Measurements from ENCODE around the gene IGSF23.
A peak's percentile ranks its signal among the peaks of the same experiment; 100 is the strongest.
"Not testable (repeated sequence)": the region's sequence is repeated elsewhere in the genome, so short reads cannot be mapped to it uniquely, and the experiment has no call there.

Gene IGSF23

GRCh38 chr19:44626048-44626624, 12.8 kb downstream of the IGSF23 start:
- no peak overlapping the region for H3K27ac Mint-ChIP-seq
- H3K36me3 Mint-ChIP-seq (ENCODE audit: low read depth): no peaks in the 10 kb centered on the region
- no peak for DNase-seq
- peaks cover 14% of the 10 kb centered on the region for H3K27me3 Mint-ChIP-seq (ENCODE audit: low read depth, poor library complexity)
- peaks cover 7% of the 10 kb centered on the region for H3K9me3 Mint-ChIP-seq
- no peak overlapping the region for H3K4me3 Mint-ChIP-seq
- peaks cover 12% of the 10 kb centered on the region for H3K4me1 Mint-ChIP-seq
- TF ChIP-seq CTCF (IDR thresholded peaks at IDR 0.05): no peak

DNA sequence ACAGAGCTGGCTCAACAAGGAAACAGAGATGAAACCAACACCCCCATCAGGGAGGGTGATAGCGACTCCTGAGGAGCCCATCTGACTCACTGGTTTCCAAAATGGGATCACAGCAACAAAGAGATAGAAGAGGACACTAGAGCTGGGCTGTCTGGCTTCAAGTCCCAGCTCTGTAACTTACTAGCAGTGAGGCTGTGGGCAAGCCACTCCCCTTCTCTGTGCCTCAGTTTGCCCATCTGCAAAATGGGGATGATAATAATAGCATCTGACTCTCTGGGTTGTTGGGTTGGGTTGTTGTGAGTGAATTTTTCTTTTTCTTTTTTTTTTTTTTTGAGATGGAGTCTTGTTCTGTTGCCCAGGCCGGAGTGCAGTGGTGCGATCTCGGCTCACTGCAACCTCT, 14.3 kb downstream of the IGSF23 start:
- DNase-seq: no peak
- Mint-ChIP-seq H3K27me3 (ENCODE audit: low read depth, poor library complexity) (peaks cover 14% of the 10 kb centered on the region), H3K9me3 (peaks cover 7% of the 10 kb centered on the region), H3K4me3 (no peak overlapping the region), H3K27ac (no peak overlapping the region), H3K4me1 (peaks cover 11% of the 10 kb centered on the region), H3K36me3 (ENCODE audit: low read depth) (no peaks in the 10 kb centered on the region)
- no peak for TF ChIP-seq CTCF (IDR thresholded peaks at IDR 0.05)

- Mint-ChIP-seq H3K9me3 (peaks cover 7% of the 10 kb centered on the region), H3K27ac (peak overlapping the region; percentile 82), H3K36me3 (ENCODE audit: low read depth) (no peaks in the 10 kb centered on the region), H3K4me3 (no peak overlapping the region), H3K4me1 (peaks cover 5% of the 10 kb centered on the region), H3K27me3 (ENCODE audit: low read depth, poor library complexity) (peaks cover 14% of the 10 kb centered on the region)
- TF ChIP-seq CTCF (IDR thresholded peaks at IDR 0.05): no peak
- DNase-seq: no peak
Observed at GRCh38 chr19:44628793-44629192, 15.4 kb downstream of the IGSF23 start.

GRCh38 chr19:44631611-44632010, 18.2 kb downstream of the IGSF23 start:
- H3K27me3 Mint-ChIP-seq (ENCODE audit: low read depth, poor library complexity): peaks cover 14% of the 10 kb centered on the region
- H3K4me3 Mint-ChIP-seq; H3K27ac Mint-ChIP-seq; DNase-seq; H3K36me3 Mint-ChIP-seq (ENCODE audit: low read depth); H3K9me3 Mint-ChIP-seq: not testable (repeated sequence)
- peaks cover 15% of the 10 kb centered on the region for H3K4me1 Mint-ChIP-seq

GRCh38 chr19:44634058-44634457, 20.7 kb downstream of the IGSF23 start:
- H3K4me3 Mint-ChIP-seq; H3K9me3 Mint-ChIP-seq; H3K27ac Mint-ChIP-seq; DNase-seq; H3K36me3 Mint-ChIP-seq (ENCODE audit: low read depth): not testable (repeated sequence)
- Mint-ChIP-seq H3K4me1 (peaks cover 26% of the 10 kb centered on the region), H3K27me3 (ENCODE audit: low read depth, poor library complexity) (peaks cover 13% of the 10 kb centered on the region)

- H3K36me3 Mint-ChIP-seq (ENCODE audit: low read depth): no peaks in the 10 kb centered on the region
- peaks cover 33% of the 10 kb centered on the region for H3K4me1 Mint-ChIP-seq
- no peak for TF ChIP-seq CTCF (IDR thresholded peaks at IDR 0.05)
- H3K4me3 Mint-ChIP-seq: no peak overlapping the region
- no peak for DNase-seq
- H3K27ac Mint-ChIP-seq: no peak overlapping the region
- H3K9me3 Mint-ChIP-seq: peaks cover 8% of the 10 kb centered on the region
- H3K27me3 Mint-ChIP-seq (ENCODE audit: low read depth, poor library complexity): peaks cover 13% of the 10 kb centered on the region
Observed at GRCh38 chr19:44634785-44635184, 21.4 kb downstream of the IGSF23 start.
